ENCODE measurements around the gene GPAT3.

DNA sequence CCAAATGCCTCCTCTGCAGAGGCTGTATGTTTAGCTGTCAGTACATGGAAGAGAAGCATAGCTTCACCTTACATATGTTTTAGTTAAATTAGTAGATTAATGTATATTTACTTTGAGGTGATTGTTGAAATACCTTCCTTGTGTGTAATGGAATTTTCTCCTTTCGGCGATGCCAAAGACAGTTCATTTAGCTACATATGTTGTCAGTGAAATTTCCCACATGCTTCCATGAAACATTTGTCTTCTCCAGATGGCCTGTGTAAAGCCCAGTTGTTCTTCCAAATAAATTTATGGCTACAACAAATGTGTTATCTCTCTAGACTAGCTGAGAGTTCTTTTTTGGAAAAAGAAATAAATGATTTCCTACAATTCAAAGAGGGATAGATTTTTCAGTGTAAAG is 95.2 kb downstream of the GPAT3 start:
- TF ChIP-seq, protein P1, sequence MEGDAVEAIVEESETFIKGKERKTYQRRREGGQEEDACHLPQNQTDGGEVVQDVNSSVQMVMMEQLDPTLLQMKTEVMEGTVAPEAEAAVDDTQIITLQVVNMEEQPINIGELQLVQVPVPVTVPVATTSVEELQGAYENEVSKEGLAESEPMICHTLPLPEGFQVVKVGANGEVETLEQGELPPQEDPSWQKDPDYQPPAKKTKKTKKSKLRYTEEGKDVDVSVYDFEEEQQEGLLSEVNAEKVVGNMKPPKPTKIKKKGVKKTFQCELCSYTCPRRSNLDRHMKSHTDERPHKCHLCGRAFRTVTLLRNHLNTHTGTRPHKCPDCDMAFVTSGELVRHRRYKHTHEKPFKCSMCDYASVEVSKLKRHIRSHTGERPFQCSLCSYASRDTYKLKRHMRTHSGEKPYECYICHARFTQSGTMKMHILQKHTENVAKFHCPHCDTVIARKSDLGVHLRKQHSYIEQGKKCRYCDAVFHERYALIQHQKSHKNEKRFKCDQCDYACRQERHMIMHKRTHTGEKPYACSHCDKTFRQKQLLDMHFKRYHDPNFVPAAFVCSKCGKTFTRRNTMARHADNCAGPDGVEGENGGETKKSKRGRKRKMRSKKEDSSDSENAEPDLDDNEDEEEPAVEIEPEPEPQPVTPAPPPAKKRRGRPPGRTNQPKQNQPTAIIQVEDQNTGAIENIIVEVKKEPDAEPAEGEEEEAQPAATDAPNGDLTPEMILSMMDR (IDR thresholded peaks at IDR 0.05; ENCODE audit: low read depth, low read length) = no peak
- TF ChIP-seq, protein P2, sequence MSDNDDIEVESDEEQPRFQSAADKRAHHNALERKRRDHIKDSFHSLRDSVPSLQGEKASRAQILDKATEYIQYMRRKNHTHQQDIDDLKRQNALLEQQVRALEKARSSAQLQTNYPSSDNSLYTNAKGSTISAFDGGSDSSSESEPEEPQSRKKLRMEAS (IDR thresholded peaks at IDR 0.05; ENCODE audit: low read depth, low read length) = no peak

Measured in NB4 (cell line).